ENCODE measurements around the gene THOC3.
A peak's percentile ranks its signal among the peaks of the same experiment; 100 is the strongest.
"Not testable (repeated sequence)": the region's sequence is repeated elsewhere in the genome, so short reads cannot be mapped to it uniquely, and the experiment has no call there.

THOC3 gene

GRCh38 chr5:175960228-175960627 lies 7.9 kb downstream of the THOC3 start:
- H3K4me3 ChIP-seq (ENCODE audit: low read depth, low read length); in situ Hi-C loops (cut with HindIII; ENCODE audit: low pct_ligation_motif_present, low sequenced_read_pairs); DNase-seq; H3K27me3 ChIP-seq (replicated peaks); H3K27ac ChIP-seq; H3K36me3 ChIP-seq (replicated peaks): not testable (repeated sequence)

- DNase-seq; H3K27me3 ChIP-seq (replicated peaks); in situ Hi-C loops (cut with HindIII; ENCODE audit: low pct_ligation_motif_present, low sequenced_read_pairs); H3K27ac ChIP-seq; H3K36me3 ChIP-seq (replicated peaks); H3K4me3 ChIP-seq (ENCODE audit: low read depth, low read length): not testable (repeated sequence)
Measured at GRCh38 chr5:175958515-175958914, 9.6 kb downstream of the THOC3 start.

GRCh38 chr5:175954107-175954506 lies 14.0 kb downstream of the THOC3 start:
- H3K36me3 ChIP-seq (replicated peaks); DNase-seq; H3K27me3 ChIP-seq (replicated peaks); H3K27ac ChIP-seq; H3K4me3 ChIP-seq (ENCODE audit: low read depth, low read length); in situ Hi-C loops (cut with HindIII; ENCODE audit: low pct_ligation_motif_present, low sequenced_read_pairs): not testable (repeated sequence)

GRCh38 chr5:175952810-175953209 lies 15.3 kb downstream of the THOC3 start:
- DNase-seq; in situ Hi-C loops (cut with HindIII; ENCODE audit: low pct_ligation_motif_present, low sequenced_read_pairs); H3K4me3 ChIP-seq (ENCODE audit: low read depth, low read length); H3K27ac ChIP-seq; H3K36me3 ChIP-seq (replicated peaks); H3K27me3 ChIP-seq (replicated peaks): not testable (repeated sequence)

DNA sequence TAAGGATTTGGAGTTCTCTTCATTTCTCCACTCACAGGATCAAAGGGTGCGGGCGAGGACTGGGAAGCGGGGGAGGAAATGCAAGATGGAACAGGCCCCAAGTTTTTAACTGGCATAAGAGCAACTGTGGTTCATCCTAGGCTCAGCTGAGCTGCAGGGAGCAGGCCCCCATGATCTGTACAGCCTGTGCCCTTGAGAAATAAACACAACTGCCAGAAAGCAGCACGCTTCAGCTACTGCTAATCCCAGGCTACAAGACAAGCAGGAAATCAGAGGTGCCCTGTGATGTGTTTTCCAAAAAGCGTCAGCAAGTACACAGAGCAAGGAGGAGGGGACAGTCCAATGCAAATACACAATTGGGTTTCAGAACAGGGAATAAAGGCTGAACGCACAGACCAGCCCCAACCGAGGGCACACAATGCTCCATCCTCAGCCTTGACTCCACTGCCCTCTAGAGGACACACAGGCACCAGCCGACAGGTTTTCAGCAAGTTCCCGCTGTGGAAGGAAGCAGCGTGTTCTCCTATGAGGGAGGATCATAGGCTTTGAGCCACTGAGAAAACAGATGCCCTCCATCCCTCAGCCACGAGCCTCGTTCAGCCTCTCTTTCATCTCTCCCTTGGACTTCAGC lies 16.7 kb downstream of the THOC3 start:
- in situ Hi-C loops (cut with HindIII; ENCODE audit: low pct_ligation_motif_present, low sequenced_read_pairs); H3K4me3 ChIP-seq (ENCODE audit: low read depth, low read length); H3K27me3 ChIP-seq (replicated peaks); H3K36me3 ChIP-seq (replicated peaks); H3K27ac ChIP-seq: not testable (repeated sequence)
- peak; percentile 9 for DNase-seq

- H3K4me3 ChIP-seq (ENCODE audit: low read depth, low read length); DNase-seq; in situ Hi-C loops (cut with HindIII; ENCODE audit: low pct_ligation_motif_present, low sequenced_read_pairs); H3K27ac ChIP-seq; H3K27me3 ChIP-seq (replicated peaks); H3K36me3 ChIP-seq (replicated peaks): not testable (repeated sequence)
Measured at GRCh38 chr5:175948329-175949108, 19.6 kb downstream of the THOC3 start.

GRCh38 chr5:175943253-175943652 lies 24.9 kb downstream of the THOC3 start:
- H3K27me3 ChIP-seq (replicated peaks); in situ Hi-C loops (cut with HindIII; ENCODE audit: low pct_ligation_motif_present, low sequenced_read_pairs); DNase-seq; H3K27ac ChIP-seq; H3K36me3 ChIP-seq (replicated peaks); H3K4me3 ChIP-seq (ENCODE audit: low read depth, low read length): not testable (repeated sequence)

DNA sequence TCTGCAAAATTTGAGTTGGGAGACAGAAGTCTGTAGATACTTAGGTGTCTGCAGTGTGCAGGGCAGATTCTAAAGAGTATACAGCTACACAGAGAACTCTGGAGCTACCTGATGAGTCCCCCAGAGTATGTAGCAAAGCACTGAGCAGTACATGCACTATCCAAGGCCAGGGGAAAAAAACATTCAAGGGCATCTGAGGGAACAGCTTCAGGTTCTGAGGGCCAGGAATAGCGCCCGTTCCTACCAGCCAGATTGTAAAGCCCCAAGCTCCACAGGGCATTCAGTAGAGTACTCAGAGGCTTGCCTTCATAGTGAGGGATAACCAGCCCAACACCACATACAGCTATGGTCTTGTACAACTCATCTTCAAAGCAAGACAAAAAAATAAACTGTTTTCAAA lies 27.5 kb downstream of the THOC3 start:
- in situ Hi-C loops (cut with HindIII; ENCODE audit: low pct_ligation_motif_present, low sequenced_read_pairs); DNase-seq; H3K27me3 ChIP-seq (replicated peaks); H3K4me3 ChIP-seq (ENCODE audit: low read depth, low read length); H3K36me3 ChIP-seq (replicated peaks); H3K27ac ChIP-seq: not testable (repeated sequence)

DNA sequence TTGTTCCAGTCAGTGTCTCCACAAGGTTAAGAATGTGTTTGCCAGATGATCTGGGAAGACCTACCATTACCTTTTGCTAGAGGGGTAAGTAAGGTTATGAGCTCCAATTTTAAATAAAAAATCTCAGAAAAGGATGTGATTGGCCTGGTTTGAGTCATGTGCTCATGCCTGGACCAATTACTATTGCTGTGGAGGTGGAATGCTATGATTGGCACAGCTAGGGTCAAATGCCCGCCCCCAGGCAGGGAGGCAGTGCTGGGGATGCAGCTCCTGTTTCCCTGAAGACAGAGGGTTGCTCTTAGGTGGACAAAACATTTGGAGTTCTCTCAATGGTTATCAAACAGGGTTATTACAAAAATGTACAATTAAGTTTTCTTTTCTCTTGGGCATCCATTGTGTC lies 29.6 kb downstream of the THOC3 start:
- H3K27ac ChIP-seq; in situ Hi-C loops (cut with HindIII; ENCODE audit: low pct_ligation_motif_present, low sequenced_read_pairs); H3K27me3 ChIP-seq (replicated peaks); H3K36me3 ChIP-seq (replicated peaks); DNase-seq; H3K4me3 ChIP-seq (ENCODE audit: low read depth, low read length): not testable (repeated sequence)

DNA sequence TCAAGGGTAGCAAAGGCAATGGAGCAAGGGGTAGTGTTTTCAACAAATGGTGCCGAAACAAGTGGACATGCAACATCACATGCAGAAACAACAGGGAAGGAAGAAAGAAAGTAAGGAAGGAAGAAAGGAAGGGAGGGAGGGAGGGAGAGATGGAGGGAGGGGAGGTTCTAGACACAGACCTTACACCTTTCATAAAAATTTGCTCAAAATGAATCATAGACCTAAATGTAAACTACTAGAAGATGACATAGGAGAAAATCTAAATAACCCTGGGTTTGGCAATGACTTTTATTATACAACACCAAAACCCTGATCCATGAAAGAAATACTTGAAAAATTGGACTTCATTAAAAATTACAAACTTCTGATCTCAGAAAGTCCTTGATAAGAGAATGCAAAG lies 39.4 kb downstream of the THOC3 start:
- H3K4me3 ChIP-seq (ENCODE audit: low read depth, low read length); H3K36me3 ChIP-seq (replicated peaks); in situ Hi-C loops (cut with HindIII; ENCODE audit: low pct_ligation_motif_present, low sequenced_read_pairs); H3K27ac ChIP-seq; DNase-seq; H3K27me3 ChIP-seq (replicated peaks): not testable (repeated sequence)

DNA sequence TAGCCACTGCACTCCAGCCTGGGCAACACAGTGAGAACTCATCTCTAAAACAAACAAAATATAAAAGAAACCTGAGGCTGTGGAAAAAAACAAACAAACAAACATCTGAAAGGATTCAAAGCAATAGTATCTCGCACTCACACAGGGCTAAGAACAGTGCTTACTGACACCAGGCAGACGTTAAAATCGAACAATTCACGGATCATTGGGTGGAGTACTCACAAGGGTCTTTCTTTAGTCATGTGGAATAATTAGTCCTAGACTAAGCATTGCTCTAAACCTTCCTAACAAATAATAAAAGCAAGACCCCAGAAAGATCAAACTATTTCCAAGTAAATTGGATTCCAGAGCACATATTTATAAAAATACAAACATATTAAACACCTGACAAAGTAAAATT lies 43.0 kb downstream of the THOC3 start:
- DNase-seq; H3K36me3 ChIP-seq (replicated peaks); H3K4me3 ChIP-seq (ENCODE audit: low read depth, low read length); H3K27ac ChIP-seq; H3K27me3 ChIP-seq (replicated peaks); in situ Hi-C loops (cut with HindIII; ENCODE audit: low pct_ligation_motif_present, low sequenced_read_pairs): not testable (repeated sequence)

Measured in brain microvascular endothelial cell (primary cell).